Neuronal stem cell (in vitro differentiated cells): ENCODE measurements around the gene NDUFA8.

Experiments
- DNase-seq: peaks from one replicate; pipeline ENCODE4 v3.0.0-alpha.2; 2013; ENCODE audit warnings: low spot score
- H2AFZ ChIP-seq: one replicate; pipeline ENCODE4 v1.6.1; 2013; ENCODE audit warnings: mild to moderate bottlenecking, low read length, inconsistent platforms
- H2AK5ac ChIP-seq: 2 replicates; pipeline ENCODE4 v1.6.1; 2013; ENCODE audit warnings: low read depth, mild to moderate bottlenecking, inconsistent platforms, low read length, moderate library complexity, mixed read lengths
- H2BK120ac ChIP-seq: 2 replicates; pipeline ENCODE4 v1.6.1; 2013; ENCODE audit warnings: low read depth, mild to moderate bottlenecking, inconsistent platforms, low read length, moderate library complexity, mixed read lengths
- H2BK12ac ChIP-seq: one replicate; pipeline ENCODE4 v1.6.1; 2013; ENCODE audit warnings: low read length, inconsistent platforms
- H2BK15ac ChIP-seq: 2 replicates; pipeline ENCODE4 v1.6.1; 2013; ENCODE audit warnings: mild to moderate bottlenecking, low read length, inconsistent platforms, mixed read lengths
- H2BK5ac ChIP-seq: one replicate; pipeline ENCODE4 v1.6.1; 2013; ENCODE audit warnings: inconsistent platforms, mild to moderate bottlenecking, low read length, moderate library complexity
- H3K14ac ChIP-seq: one replicate; pipeline ENCODE4 v1.6.1; 2013; ENCODE audit warnings: low read length, inconsistent platforms
- H3K18ac ChIP-seq: 2 replicates; pipeline ENCODE4 v1.6.1; 2013; ENCODE audit warnings: low read length, inconsistent platforms
- H3K23ac ChIP-seq: 2 replicates; pipeline ENCODE4 v1.6.1; 2013; ENCODE audit warnings: low read depth, mild to moderate bottlenecking, mixed read lengths, low read length, inconsistent platforms; ENCODE audit not compliant: poor library complexity
- H3K27ac ChIP-seq: replicated peaks from 3 replicates; pipeline ENCODE4 v1.5.1; 2013; ENCODE audit warnings: low read length, inconsistent platforms
- H3K27me3 ChIP-seq, 3 experiments: 2 replicates each; pipeline ENCODE4 v1.6.1; 2013; ENCODE audit warnings: low read length in 3 of 3, mild to moderate bottlenecking in 2 of 3, inconsistent platforms in 1 of 3, low read depth in 1 of 3, mixed read lengths in 1 of 3, moderate library complexity in 1 of 3; ENCODE audit not compliant: control insufficient read depth in 3 of 3, insufficient read depth in 3 of 3
- H3K36me3 ChIP-seq, 2 donors: replicated peaks in 1 of 2; 2 replicates each; pipeline ENCODE4 v1.6.1; 2013; ENCODE audit warnings: low read length in 2 of 2; ENCODE audit not compliant: control insufficient read depth in 2 of 2, insufficient read depth in 2 of 2
- H3K4ac ChIP-seq: 2 replicates; pipeline ENCODE4 v1.6.1; 2013; ENCODE audit warnings: inconsistent platforms, mild to moderate bottlenecking, low read length, moderate library complexity
- H3K4me1 ChIP-seq, 2 donors: 1 replicate in 1 of 2; 2 replicates in 1 of 2; pipeline ENCODE4 v1.6.1; 2013; ENCODE audit warnings: low read length in 2 of 2, low read depth in 1 of 2; ENCODE audit not compliant: control insufficient read depth in 2 of 2, insufficient read depth in 1 of 2
- H3K4me2 ChIP-seq: one replicate; pipeline ENCODE4 v1.6.1; 2013; ENCODE audit warnings: mild to moderate bottlenecking, low read length, inconsistent platforms; ENCODE audit not compliant: insufficient read depth, poor library complexity, severe bottlenecking
- H3K4me3 ChIP-seq, 2 donors: 2 replicates each; pipeline ENCODE4 v1.5.1; 2013; ENCODE audit warnings: low read length in 2 of 2, mild to moderate bottlenecking in 2 of 2, inconsistent platforms in 1 of 2, moderate library complexity in 1 of 2
- H3K79me1 ChIP-seq: one replicate; pipeline ENCODE4 v1.6.1; 2013; ENCODE audit warnings: low read depth, mild to moderate bottlenecking, inconsistent platforms, low read length, moderate library complexity
- H3K9ac ChIP-seq: one replicate; pipeline ENCODE4 v1.6.1; 2013; ENCODE audit warnings: mild to moderate bottlenecking, low read depth, low read length, inconsistent platforms; ENCODE audit not compliant: poor library complexity
- H3K9me3 ChIP-seq, 2 donors: replicated peaks in 1 of 2; 2 replicates each; pipeline versions ENCODE3 to v1.6.1; 2013; ENCODE audit warnings: low read length in 2 of 2, mild to moderate bottlenecking in 2 of 2, inconsistent platforms in 1 of 2, low read depth in 1 of 2, mixed read lengths in 1 of 2, moderate library complexity in 1 of 2; ENCODE audit not compliant: control insufficient read depth in 2 of 2, insufficient read depth in 1 of 2
- H4K8ac ChIP-seq: one replicate; pipeline ENCODE4 v1.6.1; 2013; ENCODE audit warnings: low read depth, mild to moderate bottlenecking, inconsistent platforms, low read length, moderate library complexity
- H4K91ac ChIP-seq: one replicate; pipeline ENCODE4 v1.6.1; 2013; ENCODE audit warnings: low read length, low read depth, mild to moderate bottlenecking, inconsistent platforms; ENCODE audit not compliant: poor library complexity
- WGBS, 2 donors: extraction: QIAGEN DNeasy Blood & Tissue Kit; methylation state at CpG; one replicate each; pipeline ENCODE4 v1.1.7; 2013; ENCODE audit warnings: missing lambda C conversion rate in 2 of 2, mixed read lengths in 1 of 2; ENCODE audit not compliant: insufficient read length in 2 of 2, insufficient replicate concordance in 1 of 2; ENCODE audit errors: extremely low coverage in 2 of 2; 5-methylcytosine and 5-hydroxymethylcytosine counted together

NDUFA8 gene

GRCh38 chr9:122205176-122205575, 45.6 kb upstream of the NDUFA8 start:
- H4K8ac ChIP-seq, result peak overlapping the region; percentile 9
- no peak overlapping the region for H3K4me2 ChIP-seq
- H2BK120ac ChIP-seq, result no peak overlapping the region
- H3K23ac ChIP-seq, result peak overlapping the region; percentile 69
- H2BK12ac ChIP-seq, result no peak overlapping the region
- peak overlapping the region; percentile 77 for H2BK15ac ChIP-seq
- H3K79me1 ChIP-seq, result peaks cover 3% of the 10 kb centered on the region
- peak overlapping the region; percentile 8 for H3K4ac ChIP-seq
- no peak overlapping the region for H4K91ac ChIP-seq
- WGBS, 2 donors, result no CpG with 5 or more reads among the region's 8 CpGs
- no peak overlapping the region for H3K27ac ChIP-seq
- H2AK5ac ChIP-seq, result peak overlapping the region; percentile 73
- no peak overlapping the region for H2AFZ ChIP-seq
- H3K9me3 ChIP-seq, result peaks cover 0 to 3% of the 10 kb centered on the region in 2 donors
- peak overlapping the region; percentile 33 for H3K18ac ChIP-seq
- H2BK5ac ChIP-seq, result no peak overlapping the region
- peaks cover 0 to 90% (median 0%) of the 10 kb centered on the region in 3 experiments for H3K27me3 ChIP-seq
- no peaks in the 10 kb centered on the region for H3K36me3 ChIP-seq
- no peak for DNase-seq
- peaks cover 2 to 4% of the 10 kb centered on the region in 2 donors for H3K4me1 ChIP-seq
- H3K9ac ChIP-seq, result no peak overlapping the region
- no peak overlapping the region for H3K4me3 ChIP-seq
- no peak overlapping the region for H3K14ac ChIP-seq

- no peak overlapping the region for H3K23ac ChIP-seq
- peaks cover 2 to 4% of the 10 kb centered on the region in 2 donors for H3K4me1 ChIP-seq
- no peak overlapping the region for H2BK120ac ChIP-seq
- H3K27ac ChIP-seq, result no peak overlapping the region
- H3K4me2 ChIP-seq, result no peak overlapping the region
- no CpG with 5 or more reads among the region's 12 CpGs for WGBS, 2 donors
- H3K79me1 ChIP-seq, result peaks cover 2% of the 10 kb centered on the region
- H3K4me3 ChIP-seq, result no peak overlapping the region
- no peak overlapping the region for H3K14ac ChIP-seq
- peak overlapping the region; percentile 75 for H2BK5ac ChIP-seq
- no peaks in the 10 kb centered on the region for H3K36me3 ChIP-seq
- H4K8ac ChIP-seq, result no peak overlapping the region
- H3K4ac ChIP-seq, result no peak overlapping the region
- no peak overlapping the region for H2BK15ac ChIP-seq
- no peak for DNase-seq
- H2BK12ac ChIP-seq, result no peak overlapping the region
- peaks cover 0 to 93% (median 0%) of the 10 kb centered on the region in 3 experiments for H3K27me3 ChIP-seq
- peak overlapping the region; percentile 70 for H2AK5ac ChIP-seq
- no peak overlapping the region for H3K9ac ChIP-seq
- H2AFZ ChIP-seq, result no peak overlapping the region
- peaks cover 0 to 3% of the 10 kb centered on the region in 2 donors for H3K9me3 ChIP-seq
- no peak overlapping the region for H4K91ac ChIP-seq
- H3K18ac ChIP-seq, result peak overlapping the region; percentile 46
These were observed 44.9 kb upstream of the NDUFA8 start for GRCh38 chr9:122204491-122204890.

- no peak overlapping the region for H2BK12ac ChIP-seq
- no peak overlapping the region for H3K14ac ChIP-seq
- no peak overlapping the region for H2BK15ac ChIP-seq
- no peak overlapping the region for H2BK120ac ChIP-seq
- H2AFZ ChIP-seq, result no peak overlapping the region
- no peak overlapping the region for H4K8ac ChIP-seq
- H4K91ac ChIP-seq, result no peak overlapping the region
- no peak overlapping the region for H2AK5ac ChIP-seq
- H2BK5ac ChIP-seq, result peak overlapping the region; percentile 75
- H3K18ac ChIP-seq, result no peak overlapping the region
- H3K79me1 ChIP-seq, result no peaks in the 10 kb centered on the region
- H3K27me3 ChIP-seq, result peaks cover 0 to 93% (median 0%) of the 10 kb centered on the region in 3 experiments
- H3K9ac ChIP-seq, result no peak overlapping the region
- no peak for DNase-seq
- no CpG with 5 or more reads among the region's 5 CpGs for WGBS, 2 donors
- H3K4me3 ChIP-seq, result no peak overlapping the region
- H3K36me3 ChIP-seq, result no peaks in the 10 kb centered on the region
- H3K4ac ChIP-seq, result no peak overlapping the region
- H3K4me2 ChIP-seq, result no peak overlapping the region
- H3K23ac ChIP-seq, result no peak overlapping the region
- H3K9me3 ChIP-seq, result peaks cover 0 to 3% of the 10 kb centered on the region in 2 donors
- H3K4me1 ChIP-seq, result peaks cover 2 to 4% of the 10 kb centered on the region in 2 donors
- no peak overlapping the region for H3K27ac ChIP-seq
These were observed 44.5 kb upstream of the NDUFA8 start for GRCh38 chr9:122204055-122204454.

- H4K91ac ChIP-seq, result no peak overlapping the region
- no peak overlapping the region for H2BK5ac ChIP-seq
- H3K23ac ChIP-seq, result no peak overlapping the region
- H3K79me1 ChIP-seq, result no peaks in the 10 kb centered on the region
- no peak overlapping the region for H2BK120ac ChIP-seq
- no peak overlapping the region for H4K8ac ChIP-seq
- no peak overlapping the region for H2AK5ac ChIP-seq
- H3K14ac ChIP-seq, result no peak overlapping the region
- no peaks in the 10 kb centered on the region for H3K36me3 ChIP-seq
- H3K27me3 ChIP-seq, result peaks cover 0 to 93% (median 0%) of the 10 kb centered on the region in 3 experiments
- no peak overlapping the region for H3K4me2 ChIP-seq
- no peak overlapping the region for H3K18ac ChIP-seq
- H3K4ac ChIP-seq, result no peak overlapping the region
- H2BK15ac ChIP-seq, result no peak overlapping the region
- H2BK12ac ChIP-seq, result no peak overlapping the region
- peaks cover under 1 to 6% of the 10 kb centered on the region in 2 donors for H3K4me1 ChIP-seq
- H3K27ac ChIP-seq, result no peak overlapping the region
- WGBS, 2 donors, result 100% methylated on average over 1 of the region's 3 CpGs; no CpG with 5 or more reads in 1 of the 2 donors
- H2AFZ ChIP-seq, result no peak overlapping the region
- no peak overlapping the region for H3K4me3 ChIP-seq
- no peak for DNase-seq
- no peak overlapping the region for H3K9ac ChIP-seq
- peaks cover 0 to 3% of the 10 kb centered on the region in 2 donors for H3K9me3 ChIP-seq
These were observed 42.5 kb upstream of the NDUFA8 start for GRCh38 chr9:122202111-122202510.
